Upper lobe of left lung (tissue), 4 donors: Measurements from ENCODE around the gene PRKCH.

Experiments used
- CTCF ChIP-seq, 6 experiments: fragments of 450-650 bp in 4 of 6; fragments of 200-600 bp in 2 of 6; sonication (generic) in 2 of 6; IDR thresholded peaks; one replicate each; pipeline ENCODE4 v1.5.1; 2016 to 2019; ENCODE audit warnings: antibody characterized with exemption in 6 of 6
- EP300 ChIP-seq, 4 donors: sonication (generic); formaldehyde crosslinking; IDR thresholded peaks; one replicate each; pipeline ENCODE4 v1.5.1; 2017; ENCODE audit warnings: antibody characterized with exemption in 4 of 4, control low read depth in 2 of 4
- POLR2A ChIP-seq, 4 donors: fragments of 450-650 bp; IDR thresholded peaks; one replicate each; pipeline ENCODE4 v1.5.1; 2016 to 2017; ENCODE audit warnings: antibody characterized with exemption in 4 of 4, mild to moderate bottlenecking in 2 of 4
- POLR2AphosphoS5 ChIP-seq, 2 donors: sonication (generic); formaldehyde crosslinking; IDR thresholded peaks; one replicate each; pipeline ENCODE4 v1.5.1; 2017; ENCODE audit warnings: antibody characterized with exemption in 2 of 2

DNA sequence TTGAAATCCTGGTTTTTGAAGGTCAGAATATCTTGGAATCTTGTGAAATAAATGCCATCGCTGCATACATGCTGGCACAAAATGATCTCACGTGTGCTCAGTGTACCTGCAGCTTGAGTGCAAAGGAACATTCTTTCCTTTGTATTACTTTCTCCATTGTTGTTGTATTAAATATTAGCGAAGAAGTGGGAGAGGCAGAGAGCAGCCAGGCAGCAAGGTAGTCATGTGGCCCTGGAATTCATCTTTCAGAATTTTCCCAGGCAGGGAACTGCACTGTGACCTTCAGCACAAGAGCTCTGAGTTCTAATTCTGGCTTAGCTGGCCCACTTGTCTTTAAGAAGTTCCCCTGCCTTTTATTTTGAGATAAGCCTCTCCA lies 145.5 kb downstream of the PRKCH start:
- TF ChIP-seq CTCF (IDR thresholded peaks at IDR 0.05) (no peak), POLR2AphosphoS5 (IDR thresholded peaks at IDR 0.05) (no peak), POLR2A (IDR thresholded peaks at IDR 0.05) (no peak), EP300 (IDR thresholded peaks at IDR 0.05) (no peak)
